Measurements from ENCODE around the gene MCEMP1. TPM values are rescaled to one million over a fixed set of nuclear protein-coding genes. Genes with fewer than 3 reads are reported as not detected.

The MCEMP1 gene
- total RNA-seq, 1 experiment from 2014 or later, result 4.0 TPM

DNA sequence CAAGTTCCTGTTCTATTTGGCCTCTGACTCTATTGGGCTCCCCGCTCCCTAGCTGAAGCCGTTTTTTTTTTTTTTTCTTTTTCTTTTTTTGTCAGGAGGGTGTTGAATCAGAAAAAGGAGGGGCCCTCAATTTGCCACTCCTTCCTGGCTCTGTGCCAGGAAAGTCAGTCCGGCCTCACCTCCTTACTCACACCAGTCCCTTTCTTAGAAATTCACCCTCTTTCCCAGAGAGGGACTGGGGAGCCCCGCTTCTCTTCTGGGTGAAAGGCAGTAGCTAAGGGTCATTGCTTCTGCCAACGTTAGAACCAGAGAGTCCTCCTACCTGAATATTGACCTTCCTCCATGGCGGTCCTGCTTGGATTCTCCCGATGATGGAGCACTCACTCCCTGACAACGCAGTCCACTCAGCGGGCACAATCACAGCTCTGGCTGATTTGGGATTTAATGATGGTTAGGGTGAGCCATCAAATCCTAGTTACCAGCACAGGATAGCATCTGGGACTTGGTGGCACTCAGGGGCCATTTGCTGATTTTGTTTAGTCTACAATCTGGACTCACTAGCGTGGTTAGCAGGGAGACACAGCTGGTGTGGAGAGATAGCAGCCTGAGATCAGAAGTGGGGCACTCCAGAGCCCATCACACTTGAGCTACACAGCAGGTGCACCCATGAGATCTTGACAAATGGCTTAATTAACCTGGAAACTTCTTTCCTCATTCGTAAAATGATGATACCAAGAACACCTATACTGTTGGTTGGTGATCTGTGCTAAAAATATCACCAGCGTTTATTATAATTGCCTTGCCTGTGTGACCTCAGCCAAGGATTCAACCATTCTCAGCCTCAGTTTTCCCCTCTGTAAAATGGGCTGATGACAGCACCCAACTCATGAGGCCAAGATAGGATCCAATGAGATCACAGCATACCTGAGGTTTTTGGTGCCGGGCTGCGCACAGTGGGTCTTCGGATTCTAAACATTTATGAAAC is 22.8 kb downstream of the MCEMP1 start:
- ChIA-PET POLR2A (ENCODE audit: low non-redundant PET) (no interaction called here), CTCF (no interaction called here)
- H3K9me3 ChIP-seq (ENCODE audit: low read depth, low read length, poor library complexity, severe bottlenecking), result no peaks in the 10 kb centered on the region
- TF ChIP-seq, protein P1, sequence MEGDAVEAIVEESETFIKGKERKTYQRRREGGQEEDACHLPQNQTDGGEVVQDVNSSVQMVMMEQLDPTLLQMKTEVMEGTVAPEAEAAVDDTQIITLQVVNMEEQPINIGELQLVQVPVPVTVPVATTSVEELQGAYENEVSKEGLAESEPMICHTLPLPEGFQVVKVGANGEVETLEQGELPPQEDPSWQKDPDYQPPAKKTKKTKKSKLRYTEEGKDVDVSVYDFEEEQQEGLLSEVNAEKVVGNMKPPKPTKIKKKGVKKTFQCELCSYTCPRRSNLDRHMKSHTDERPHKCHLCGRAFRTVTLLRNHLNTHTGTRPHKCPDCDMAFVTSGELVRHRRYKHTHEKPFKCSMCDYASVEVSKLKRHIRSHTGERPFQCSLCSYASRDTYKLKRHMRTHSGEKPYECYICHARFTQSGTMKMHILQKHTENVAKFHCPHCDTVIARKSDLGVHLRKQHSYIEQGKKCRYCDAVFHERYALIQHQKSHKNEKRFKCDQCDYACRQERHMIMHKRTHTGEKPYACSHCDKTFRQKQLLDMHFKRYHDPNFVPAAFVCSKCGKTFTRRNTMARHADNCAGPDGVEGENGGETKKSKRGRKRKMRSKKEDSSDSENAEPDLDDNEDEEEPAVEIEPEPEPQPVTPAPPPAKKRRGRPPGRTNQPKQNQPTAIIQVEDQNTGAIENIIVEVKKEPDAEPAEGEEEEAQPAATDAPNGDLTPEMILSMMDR (conservative IDR thresholded peaks at IDR 0.05; ENCODE audit: low read depth, low read length), result no peak
- no peak for TF ChIP-seq EZH2 (IDR thresholded peaks at IDR 0.05; ENCODE audit: borderline replicate concordance, low read depth, low read length, poor library complexity, severe bottlenecking)
- no TSS peak for BruUV-seq (replicated peaks)
- H3K27me3 ChIP-seq (replicated peaks; ENCODE audit: insufficient read depth, low read depth, low read length, poor library complexity), result peaks cover 12% of the 10 kb centered on the region
- intact Hi-C loops (cut with micrococcal nuclease; ENCODE audit: unreplicated experiment), result no loop called here
- no peak overlapping the region for H3K27ac ChIP-seq (ENCODE audit: low read depth, low read length, poor library complexity, severe bottlenecking)
- H3K4me3 ChIP-seq (ENCODE audit: low read depth, low read length, poor library complexity, severe bottlenecking), result no peak overlapping the region
- no peak for DNase-seq (ENCODE audit: low spot score)
- no peaks in the 10 kb centered on the region for H3K4me1 ChIP-seq (ENCODE audit: insufficient read depth, low read length, poor library complexity, severe bottlenecking)
- no peaks in the 10 kb centered on the region for H3K36me3 ChIP-seq (ENCODE audit: insufficient read depth, low read length, poor library complexity, severe bottlenecking)

DNA sequence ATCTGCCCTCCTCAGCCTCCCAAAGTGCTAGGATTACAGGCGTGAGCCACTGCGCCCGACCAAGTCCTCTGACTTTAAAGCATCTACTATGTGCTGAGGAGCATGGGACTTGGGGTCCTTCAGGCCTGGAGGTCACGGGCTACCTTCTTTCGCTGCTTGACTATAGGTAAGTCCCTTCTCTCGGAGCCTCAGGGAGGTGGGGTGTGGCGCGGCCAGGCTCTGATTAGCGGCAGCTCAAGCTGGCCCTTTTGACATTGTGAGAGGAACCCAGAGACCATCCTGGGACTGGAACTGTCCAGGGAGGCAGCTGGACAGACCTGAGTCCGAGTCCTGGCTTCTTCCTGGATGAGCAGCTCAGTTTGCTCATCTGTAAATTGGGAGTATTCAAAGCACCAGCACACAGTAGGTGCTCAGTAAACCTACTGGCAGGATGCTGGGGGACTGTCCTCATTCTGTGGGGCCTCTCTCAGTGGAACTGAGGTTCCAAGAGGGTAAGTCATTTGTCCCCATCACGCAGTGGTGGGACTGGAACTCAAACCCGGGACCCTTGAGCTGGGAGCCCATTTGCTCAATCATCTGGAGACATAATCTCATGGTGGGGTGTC is 24.3 kb downstream of the MCEMP1 start:
- no peak for DNase-seq (ENCODE audit: low spot score)
- ChIA-PET POLR2A (ENCODE audit: low non-redundant PET) (no interaction called here), CTCF (no interaction called here)
- TF ChIP-seq, protein P1 (conservative IDR thresholded peaks at IDR 0.05; ENCODE audit: low read depth, low read length), result no peak
- TF ChIP-seq EZH2 (IDR thresholded peaks at IDR 0.05; ENCODE audit: borderline replicate concordance, low read depth, low read length, poor library complexity, severe bottlenecking), result no peak
- H3K27ac ChIP-seq (ENCODE audit: low read depth, low read length, poor library complexity, severe bottlenecking), result no peak overlapping the region
- BruUV-seq (replicated peaks), result no TSS peak
- H3K27me3 ChIP-seq (replicated peaks; ENCODE audit: insufficient read depth, low read depth, low read length, poor library complexity), result peaks cover 12% of the 10 kb centered on the region
- H3K9me3 ChIP-seq (ENCODE audit: low read depth, low read length, poor library complexity, severe bottlenecking), result no peaks in the 10 kb centered on the region
- H3K4me3 ChIP-seq (ENCODE audit: low read depth, low read length, poor library complexity, severe bottlenecking), result no peak overlapping the region
- H3K4me1 ChIP-seq (ENCODE audit: insufficient read depth, low read length, poor library complexity, severe bottlenecking), result no peaks in the 10 kb centered on the region
- H3K36me3 ChIP-seq (ENCODE audit: insufficient read depth, low read length, poor library complexity, severe bottlenecking), result no peaks in the 10 kb centered on the region
- intact Hi-C loops (cut with micrococcal nuclease; ENCODE audit: unreplicated experiment), result no loop called here

DNA sequence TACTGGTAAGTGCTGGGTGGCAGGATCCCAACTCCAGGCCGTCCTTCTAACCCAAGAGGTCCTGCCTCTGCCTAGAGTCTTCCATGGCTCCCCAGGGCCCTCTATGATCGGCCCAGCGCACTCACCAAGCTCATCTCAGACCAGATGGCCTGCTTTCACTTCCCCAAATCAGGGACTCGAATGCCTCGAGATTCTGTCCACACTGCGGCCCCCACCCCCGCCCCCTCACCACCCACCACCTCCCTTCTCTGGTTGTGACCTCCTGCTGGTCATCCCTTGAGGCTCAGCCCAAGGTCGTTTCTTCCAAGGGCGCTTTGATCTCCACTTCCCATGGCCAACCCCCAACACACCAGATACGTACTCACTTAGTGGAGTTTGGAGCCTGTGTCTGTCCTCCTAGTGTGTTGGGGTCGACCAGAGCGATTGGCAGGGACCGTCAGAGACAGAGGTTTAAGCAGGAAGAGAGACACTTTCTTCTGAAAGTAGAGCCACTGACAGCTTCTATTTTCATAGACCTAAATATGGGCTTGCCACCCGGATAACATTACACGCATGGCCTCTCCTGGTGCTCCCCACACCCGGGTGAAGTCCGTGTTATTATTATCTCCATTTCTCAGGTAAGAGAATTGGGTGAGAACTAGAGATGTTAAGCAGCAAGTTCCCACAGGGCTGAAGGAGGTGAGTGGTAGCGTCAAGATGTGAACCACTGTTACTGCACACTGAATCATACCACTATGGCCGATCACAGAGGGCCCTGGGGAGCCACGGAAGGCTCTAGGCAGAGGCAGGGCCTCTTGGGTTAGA is 25.0 kb downstream of the MCEMP1 start, which contains the start of gene FCER2:
Gene FCER2, minus strand, starts transcription at position 478 of the 804 bp plus-strand sequence. CDS start 2,371 bp downstream, outside the sequence.
- CTCF ChIA-PET, result no interaction called here
- no peaks in the 10 kb centered on the region for H3K4me1 ChIP-seq (ENCODE audit: insufficient read depth, low read length, poor library complexity, severe bottlenecking)
- peaks cover 12% of the 10 kb centered on the region for H3K27me3 ChIP-seq (replicated peaks; ENCODE audit: insufficient read depth, low read depth, low read length, poor library complexity)
- no peak within 1 kb of the TSS for H3K4me3 ChIP-seq (ENCODE audit: low read depth, low read length, poor library complexity, severe bottlenecking)
- intact Hi-C loops (cut with micrococcal nuclease; ENCODE audit: unreplicated experiment), result no loop called here
- no peaks in the 10 kb centered on the region for H3K36me3 ChIP-seq (ENCODE audit: insufficient read depth, low read length, poor library complexity, severe bottlenecking)
- POLR2A ChIA-PET (ENCODE audit: low non-redundant PET), result no interaction called here
- no peaks in the 10 kb centered on the region for H3K9me3 ChIP-seq (ENCODE audit: low read depth, low read length, poor library complexity, severe bottlenecking)
- BruUV-seq (replicated peaks), result no TSS peak
- no peak within 1 kb of the TSS for H3K27ac ChIP-seq (ENCODE audit: low read depth, low read length, poor library complexity, severe bottlenecking)
- TF ChIP-seq, protein P1 (conservative IDR thresholded peaks at IDR 0.05; ENCODE audit: low read depth, low read length), result no peak
- TF ChIP-seq EZH2 (IDR thresholded peaks at IDR 0.05; ENCODE audit: borderline replicate concordance, low read depth, low read length, poor library complexity, severe bottlenecking), result no peak
- no peak for DNase-seq (ENCODE audit: low spot score)

Measured in A673 (cell line).